H1 (cell line): ENCODE data around the gene BATF2. TPM values are rescaled to one million over a fixed set of nuclear protein-coding genes. Genes with fewer than 3 reads are reported as not detected.

Experiments
- JUN ChIP-seq: IDR thresholded peaks from 2 replicates; pipeline ENCODE4 v1.6.1; 2011; ENCODE audit warnings: low read depth, mild to moderate bottlenecking, improper control_type of control experiment, low read length
- PHF8 ChIP-seq: fragments of 200-600 bp; sonication (generic); conservative IDR thresholded peaks from 2 replicates; pipeline ENCODE4 v1.7.1; 2012; ENCODE audit warnings: low read depth, mild to moderate bottlenecking, inconsistent platforms, low read length, moderate library complexity
- POU5F1 ChIP-seq: IDR thresholded peaks from 2 replicates; pipeline ENCODE4 v1.6.1; 2011; ENCODE audit warnings: low read depth, mild to moderate bottlenecking, low read length, moderate library complexity
- polyA plus RNA-seq, 7 experiments: library from polyadenylated mRNA; depleted of rRNA in 3 of 7; stranded (reverse) in 5 of 7; unstranded in 2 of 7; fragments of >200 nt in 5 of 7; fragments of 200-250 nt in 2 of 7; gene quantifications; 1 replicate in 5 of 7; 2 replicates in 1 of 7; 4 replicates in 1 of 7; pipeline versions ENCODE4 v1.2.1 to v1.2.3, GENCODE V29; 2011 to 2013; ENCODE audit warnings: missing spikeins in 2 of 7, mixed read lengths in 2 of 7
- total RNA-seq: library from RNA; stranded (reverse); fragmentation: NEBNext Ultra II Directional; extraction: Animal tissue kit (Norgen Biotek cat#: 25700); gene quantifications from 2 replicates; pipeline ENCODE4 v1.2.1, GENCODE V29; 2021

Gene BATF2
- total and polyA plus RNA-seq, 2 of the 8 experiments (the other 6 are each of a cell fraction or from before 2014, with no cell fraction given), result 1.4 to 3.1 TPM

- TF ChIP-seq JUN (no peak), PHF8 (no peak), POU5F1 (no peak)
Observed at GRCh38 chr11:64974124-64974523, 22.6 kb downstream of the BATF2 start (continued).
